ENCODE data around the gene TPD52L2.

TPD52L2 gene

GRCh38 chr20:63937596-63937995, 72.5 kb downstream of the TPD52L2 start:
- H3K4ac ChIP-seq (ENCODE audit: low read length), result no peak overlapping the region
- H3K4me1 ChIP-seq (ENCODE audit: control insufficient read depth in 2 of 2, insufficient read depth in 1 of 2, low read depth in 1 of 2, low read length in 2 of 2), result peaks cover 0 to 5% of the 10 kb centered on the region in 2 donors
- no peak overlapping the region for H2AK5ac ChIP-seq (ENCODE audit: low read depth, low read length)
- H3K27me3 ChIP-seq (ENCODE audit: control insufficient read depth in 3 of 3, insufficient read depth in 3 of 3, low read depth in 1 of 3, low read length in 3 of 3), result no peaks in the 10 kb centered on the region
- peaks cover 0 to 2% of the 10 kb centered on the region in 2 donors for H3K9me3 ChIP-seq (replicated peaks in 1 of 2; ENCODE audit: control insufficient read depth in 2 of 2, insufficient read depth in 1 of 2, low read depth in 1 of 2, low read length in 2 of 2)
- no peak overlapping the region for H3K18ac ChIP-seq (ENCODE audit: low read length)
- no peak overlapping the region for H3K14ac ChIP-seq (ENCODE audit: low read length)
- peaks cover 10% of the 10 kb centered on the region for H3K79me1 ChIP-seq (ENCODE audit: low read depth, low read length)
- WGBS, 2 donors (ENCODE audit: extremely low coverage in 2 of 2, insufficient read length in 2 of 2, insufficient replicate concordance in 1 of 2), result no CpG with 5 or more reads among the region's 14 CpGs
- no peak overlapping the region for H4K91ac ChIP-seq (ENCODE audit: low read depth, low read length, poor library complexity)
- no peak overlapping the region for H2AFZ ChIP-seq (ENCODE audit: low read length)
- H2BK12ac ChIP-seq (ENCODE audit: low read length), result no peak overlapping the region
- DNase-seq (ENCODE audit: low spot score), result no peak
- H4K8ac ChIP-seq (ENCODE audit: low read depth, low read length), result no peak overlapping the region
- H3K27ac ChIP-seq (replicated peaks; ENCODE audit: low read length), result no peak overlapping the region
- no peak overlapping the region for H3K4me3 ChIP-seq (ENCODE audit: low read length in 2 of 2)
- H2BK15ac ChIP-seq (ENCODE audit: low read length), result no peak overlapping the region
- no peak overlapping the region for H3K23ac ChIP-seq (ENCODE audit: low read depth, low read length, poor library complexity)
- no peak overlapping the region for H2BK5ac ChIP-seq (ENCODE audit: low read length)
- no peak overlapping the region for H3K4me2 ChIP-seq (ENCODE audit: insufficient read depth, low read length, poor library complexity, severe bottlenecking)
- H3K36me3 ChIP-seq (replicated peaks in 1 of 2; ENCODE audit: control insufficient read depth in 2 of 2, insufficient read depth in 2 of 2, low read length in 2 of 2), result peaks cover 30 to 88% of the 10 kb centered on the region in 2 donors
- no peak overlapping the region for H3K9ac ChIP-seq (ENCODE audit: low read depth, low read length, poor library complexity)
- H2BK120ac ChIP-seq (ENCODE audit: low read depth, low read length), result no peak overlapping the region

GRCh38 chr20:63939061-63939935, 74.2 kb downstream of the TPD52L2 start:
- peaks cover 37 to 88% of the 10 kb centered on the region in 2 donors for H3K36me3 ChIP-seq (replicated peaks in 1 of 2; ENCODE audit: control insufficient read depth in 2 of 2, insufficient read depth in 2 of 2, low read length in 2 of 2)
- H3K27ac ChIP-seq (replicated peaks; ENCODE audit: low read length), result no peak overlapping the region
- peak overlapping the region; percentile 7 for H3K18ac ChIP-seq (ENCODE audit: low read length)
- DNase-seq (ENCODE audit: low spot score), result no peak
- H2BK120ac ChIP-seq (ENCODE audit: low read depth, low read length), result no peak overlapping the region
- no peak overlapping the region for H2BK12ac ChIP-seq (ENCODE audit: low read length)
- peaks cover 0 to 2% of the 10 kb centered on the region in 2 donors for H3K9me3 ChIP-seq (replicated peaks in 1 of 2; ENCODE audit: control insufficient read depth in 2 of 2, insufficient read depth in 1 of 2, low read depth in 1 of 2, low read length in 2 of 2)
- no peaks in the 10 kb centered on the region for H3K27me3 ChIP-seq (ENCODE audit: control insufficient read depth in 3 of 3, insufficient read depth in 3 of 3, low read depth in 1 of 3, low read length in 3 of 3)
- no peak overlapping the region for H3K4ac ChIP-seq (ENCODE audit: low read length)
- no peak overlapping the region for H3K14ac ChIP-seq (ENCODE audit: low read length)
- H2AFZ ChIP-seq (ENCODE audit: low read length), result no peak overlapping the region
- H3K23ac ChIP-seq (ENCODE audit: low read depth, low read length, poor library complexity), result no peak overlapping the region
- no CpG with 5 or more reads among the region's 33 CpGs for WGBS, 2 donors (ENCODE audit: extremely low coverage in 2 of 2, insufficient read length in 2 of 2, insufficient replicate concordance in 1 of 2)
- peaks cover 15% of the 10 kb centered on the region for H3K79me1 ChIP-seq (ENCODE audit: low read depth, low read length)
- no peak overlapping the region for H4K91ac ChIP-seq (ENCODE audit: low read depth, low read length, poor library complexity)
- H3K4me1 ChIP-seq (ENCODE audit: control insufficient read depth in 2 of 2, insufficient read depth in 1 of 2, low read depth in 1 of 2, low read length in 2 of 2), result peaks cover 0 to 5% of the 10 kb centered on the region in 2 donors
- no peak overlapping the region for H4K8ac ChIP-seq (ENCODE audit: low read depth, low read length)
- no peak overlapping the region for H2AK5ac ChIP-seq (ENCODE audit: low read depth, low read length)
- no peak overlapping the region for H2BK15ac ChIP-seq (ENCODE audit: low read length)
- H3K9ac ChIP-seq (ENCODE audit: low read depth, low read length, poor library complexity), result no peak overlapping the region
- no peak overlapping the region for H3K4me2 ChIP-seq (ENCODE audit: insufficient read depth, low read length, poor library complexity, severe bottlenecking)
- no peak overlapping the region for H3K4me3 ChIP-seq (ENCODE audit: low read length in 2 of 2)
- H2BK5ac ChIP-seq (ENCODE audit: low read length), result no peak overlapping the region

- no CpG with 5 or more reads among the region's 23 CpGs for WGBS, 2 donors (ENCODE audit: extremely low coverage in 2 of 2, insufficient read length in 2 of 2, insufficient replicate concordance in 1 of 2)
- no peak overlapping the region for H4K8ac ChIP-seq (ENCODE audit: low read depth, low read length)
- no peak overlapping the region for H2BK120ac ChIP-seq (ENCODE audit: low read depth, low read length)
- H3K4me3 ChIP-seq (ENCODE audit: low read length in 2 of 2), result peak overlapping the region in 1 of 2 donors; percentile 14
- peaks cover 38 to 89% of the 10 kb centered on the region in 2 donors for H3K36me3 ChIP-seq (replicated peaks in 1 of 2; ENCODE audit: control insufficient read depth in 2 of 2, insufficient read depth in 2 of 2, low read length in 2 of 2)
- DNase-seq (ENCODE audit: low spot score), result no peak
- no peaks in the 10 kb centered on the region for H3K27me3 ChIP-seq (ENCODE audit: control insufficient read depth in 3 of 3, insufficient read depth in 3 of 3, low read depth in 1 of 3, low read length in 3 of 3)
- no peak overlapping the region for H2BK15ac ChIP-seq (ENCODE audit: low read length)
- H2AK5ac ChIP-seq (ENCODE audit: low read depth, low read length), result peak overlapping the region; percentile 84
- peak overlapping the region; percentile 11 for H3K18ac ChIP-seq (ENCODE audit: low read length)
- no peak overlapping the region for H2BK5ac ChIP-seq (ENCODE audit: low read length)
- H3K9ac ChIP-seq (ENCODE audit: low read depth, low read length, poor library complexity), result no peak overlapping the region
- H4K91ac ChIP-seq (ENCODE audit: low read depth, low read length, poor library complexity), result no peak overlapping the region
- no peak overlapping the region for H2AFZ ChIP-seq (ENCODE audit: low read length)
- peak overlapping the region; percentile 85 for H3K23ac ChIP-seq (ENCODE audit: low read depth, low read length, poor library complexity)
- H3K4me1 ChIP-seq (ENCODE audit: control insufficient read depth in 2 of 2, insufficient read depth in 1 of 2, low read depth in 1 of 2, low read length in 2 of 2), result peaks cover 0 to 5% of the 10 kb centered on the region in 2 donors
- no peak overlapping the region for H3K27ac ChIP-seq (replicated peaks; ENCODE audit: low read length)
- peaks cover 19% of the 10 kb centered on the region for H3K79me1 ChIP-seq (ENCODE audit: low read depth, low read length)
- H3K4ac ChIP-seq (ENCODE audit: low read length), result no peak overlapping the region
- H2BK12ac ChIP-seq (ENCODE audit: low read length), result no peak overlapping the region
- peaks cover 0 to 2% of the 10 kb centered on the region in 2 donors for H3K9me3 ChIP-seq (replicated peaks in 1 of 2; ENCODE audit: control insufficient read depth in 2 of 2, insufficient read depth in 1 of 2, low read depth in 1 of 2, low read length in 2 of 2)
- H3K14ac ChIP-seq (ENCODE audit: low read length), result peak overlapping the region; percentile 8
- no peak overlapping the region for H3K4me2 ChIP-seq (ENCODE audit: insufficient read depth, low read length, poor library complexity, severe bottlenecking)
Measured at GRCh38 chr20:63940071-63940471, 75.0 kb downstream of the TPD52L2 start.

- H3K9ac ChIP-seq (ENCODE audit: low read depth, low read length, poor library complexity), result peak overlapping the region; percentile 71
- peak overlapping the region; percentile 89 for H3K23ac ChIP-seq (ENCODE audit: low read depth, low read length, poor library complexity)
- no peak overlapping the region for H3K4me3 ChIP-seq (ENCODE audit: low read length in 2 of 2)
- no peak overlapping the region for H3K4me2 ChIP-seq (ENCODE audit: insufficient read depth, low read length, poor library complexity, severe bottlenecking)
- no peak overlapping the region for H3K18ac ChIP-seq (ENCODE audit: low read length)
- no peaks in the 10 kb centered on the region for H3K27me3 ChIP-seq (ENCODE audit: control insufficient read depth in 3 of 3, insufficient read depth in 3 of 3, low read depth in 1 of 3, low read length in 3 of 3)
- no CpG with 5 or more reads among the region's 58 CpGs for WGBS, 2 donors (ENCODE audit: extremely low coverage in 2 of 2, insufficient read length in 2 of 2, insufficient replicate concordance in 1 of 2)
- H3K9me3 ChIP-seq (replicated peaks in 1 of 2; ENCODE audit: control insufficient read depth in 2 of 2, insufficient read depth in 1 of 2, low read depth in 1 of 2, low read length in 2 of 2), result peaks cover 0 to 2% of the 10 kb centered on the region in 2 donors
- no peak overlapping the region for H2BK15ac ChIP-seq (ENCODE audit: low read length)
- peak overlapping the region; percentile 23 for H4K8ac ChIP-seq (ENCODE audit: low read depth, low read length)
- H4K91ac ChIP-seq (ENCODE audit: low read depth, low read length, poor library complexity), result no peak overlapping the region
- H3K4me1 ChIP-seq (ENCODE audit: control insufficient read depth in 2 of 2, insufficient read depth in 1 of 2, low read depth in 1 of 2, low read length in 2 of 2), result peaks cover 0 to 5% of the 10 kb centered on the region in 2 donors
- peak overlapping the region; percentile 8 for H3K14ac ChIP-seq (ENCODE audit: low read length)
- H3K4ac ChIP-seq (ENCODE audit: low read length), result no peak overlapping the region
- no peak overlapping the region for H2BK120ac ChIP-seq (ENCODE audit: low read depth, low read length)
- H3K27ac ChIP-seq (replicated peaks; ENCODE audit: low read length), result no peak overlapping the region
- H2BK12ac ChIP-seq (ENCODE audit: low read length), result no peak overlapping the region
- H3K79me1 ChIP-seq (ENCODE audit: low read depth, low read length), result peaks cover 23% of the 10 kb centered on the region
- no peak overlapping the region for H2AFZ ChIP-seq (ENCODE audit: low read length)
- no peak for DNase-seq (ENCODE audit: low spot score)
- peak overlapping the region; percentile 66 for H2BK5ac ChIP-seq (ENCODE audit: low read length)
- peaks cover 43 to 89% of the 10 kb centered on the region in 2 donors for H3K36me3 ChIP-seq (replicated peaks in 1 of 2; ENCODE audit: control insufficient read depth in 2 of 2, insufficient read depth in 2 of 2, low read length in 2 of 2)
- H2AK5ac ChIP-seq (ENCODE audit: low read depth, low read length), result peak overlapping the region; percentile 84
Measured at GRCh38 chr20:63940472-63941266, 75.6 kb downstream of the TPD52L2 start.
